Transverse colon (tissue), 4 donors: ENCODE measurements around the gene SNX30. TPM values are rescaled to one million over a fixed set of nuclear protein-coding genes. Genes with fewer than 3 reads are reported as not detected.

Source experiments
- DNase-seq: peaks from one replicate; pipeline ENCODE4 v3.0.0-alpha.2; 2019
- H3K27ac ChIP-seq, 4 donors: fragments of 200-600 bp; sonication (generic); 2 replicates each; pipeline ENCODE4 v1.5.1; 2016 to 2018; ENCODE audit warnings: inconsistent platforms in 4 of 4
- H3K27me3 ChIP-seq: fragments of 200-600 bp; sonication (generic); 2 replicates; pipeline ENCODE4 v1.5.1; 2017; ENCODE audit warnings: inconsistent platforms
- H3K36me3 ChIP-seq, 4 donors: fragments of 200-600 bp; sonication (generic); 2 replicates each; pipeline ENCODE4 v1.5.1; 2017 to 2019; ENCODE audit warnings: inconsistent platforms in 4 of 4
- H3K4me1 ChIP-seq, 4 donors: fragments of 200-600 bp; sonication (generic); 2 replicates each; pipeline ENCODE4 v1.5.1; 2017 to 2020; ENCODE audit warnings: inconsistent platforms in 4 of 4
- H3K4me3 ChIP-seq, 4 donors: fragments of 200-600 bp; sonication (generic); 1 replicate in 1 of 4; 2 replicates in 3 of 4; pipeline versions ENCODE4 v1.5.1 to v1.6.1; 2017 to 2019; ENCODE audit warnings: inconsistent platforms in 4 of 4
- H3K9me3 ChIP-seq, 2 donors: fragments of 200-600 bp; sonication (generic); 2 replicates each; pipeline ENCODE4 v1.5.1; 2017 to 2019; ENCODE audit warnings: inconsistent platforms in 2 of 2
- EP300 ChIP-seq: sonication (generic); formaldehyde crosslinking; IDR thresholded peaks from one replicate; pipeline ENCODE4 v1.6.1; 2017; ENCODE audit warnings: antibody characterized with exemption, low read depth
- POLR2A ChIP-seq: fragments of 450-650 bp; IDR thresholded peaks from one replicate; pipeline ENCODE4 v1.6.1; 2016; ENCODE audit warnings: antibody characterized with exemption, mild to moderate bottlenecking, moderate library complexity
- POLR2AphosphoS5 ChIP-seq, 3 donors: sonication (generic); formaldehyde crosslinking; IDR thresholded peaks; one replicate each; pipeline ENCODE4 v1.6.1; 2016; ENCODE audit warnings: antibody characterized with exemption in 3 of 3
- WGBS, 2 donors: methylation state at CpG; one replicate each; pipeline ENCODE4 v1.1.5; 2018; ENCODE audit warnings: low coverage in 1 of 2; 5-methylcytosine and 5-hydroxymethylcytosine counted together
- in situ Hi-C, 4 donors: fragments of 200-750 bp; cut with MboI; loops; one replicate each; pipeline versions ENCODE4 v1.15.0 to v1.15.1; 2017; ENCODE audit warnings: low sequenced_read_pairs in 3 of 4, low pct_ligation_motif_present in 1 of 4, low pct_unique_long_range_greater_than_20kb in 1 of 4
- intact Hi-C: fragments of 100-400 bp; cut with DNase I; formaldehyde crosslinking; loops from one replicate; pipeline ENCODE4 v1.15.1; 2023; ENCODE audit warnings: low total_unique reads
- total RNA-seq, 4 donors: library from RNA; depleted of rRNA; stranded (reverse); fragments of >200 nt; gene quantifications; one replicate each; pipeline ENCODE4 v1.1.0, GENCODE V29; 2016
- TF ChIP-seq, protein P1 (sequence below), 5 experiments: fragments of 200-600 bp in 3 of 5; fragments of 450-650 bp in 2 of 5; sonication (generic) in 3 of 5; IDR thresholded peaks; 1 replicate in 2 of 5; 2 replicates in 3 of 5; pipeline ENCODE4 v1.5.1; 2016 to 2017; ENCODE audit warnings: antibody characterized with exemption in 5 of 5, inconsistent platforms in 3 of 5, mild to moderate bottlenecking in 2 of 5, moderate library complexity in 1 of 5

Gene SNX30
- total RNA-seq, 4 donors from 2014 or later = 15.7 to 46.4 (median 45.7) TPM

DNA sequence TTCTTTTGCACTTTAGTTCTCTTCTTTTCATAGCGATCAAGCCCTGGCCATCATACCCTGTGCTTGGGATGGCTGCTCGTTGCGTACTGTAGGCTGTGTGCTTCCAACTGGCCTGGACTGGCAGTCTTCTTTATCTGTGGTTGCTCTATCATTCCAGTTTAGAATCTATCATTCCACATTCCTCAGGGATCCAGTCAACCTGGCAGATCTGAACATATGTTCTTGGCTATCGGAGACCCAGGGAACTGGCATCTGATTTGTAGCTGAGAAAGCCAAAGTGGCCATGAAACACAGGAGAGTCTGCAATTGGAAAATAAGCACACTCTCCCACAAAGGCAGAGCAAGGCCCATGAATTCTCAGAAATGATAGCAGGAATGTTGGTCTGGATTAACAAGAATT lies 162.8 kb downstream of the SNX30 start:
- intact Hi-C loops (no loop called here), in situ Hi-C loops (loop anchor here in 2 of 4 donors (25.0 kb wide), 2 partner anchors 199 to 224 kb away; no protein-coding TSS in a partner anchor)
- no peak for DNase-seq
- H3K27ac ChIP-seq = no peak overlapping the region
- H3K36me3 ChIP-seq = no peaks in the 10 kb centered on the region
- no peak overlapping the region for H3K4me3 ChIP-seq
- WGBS, 2 donors = 90% methylated on average over 4 of the region's 4 CpGs; no CpG with 5 or more reads in 1 of the 2 donors
- TF ChIP-seq, protein P1, sequence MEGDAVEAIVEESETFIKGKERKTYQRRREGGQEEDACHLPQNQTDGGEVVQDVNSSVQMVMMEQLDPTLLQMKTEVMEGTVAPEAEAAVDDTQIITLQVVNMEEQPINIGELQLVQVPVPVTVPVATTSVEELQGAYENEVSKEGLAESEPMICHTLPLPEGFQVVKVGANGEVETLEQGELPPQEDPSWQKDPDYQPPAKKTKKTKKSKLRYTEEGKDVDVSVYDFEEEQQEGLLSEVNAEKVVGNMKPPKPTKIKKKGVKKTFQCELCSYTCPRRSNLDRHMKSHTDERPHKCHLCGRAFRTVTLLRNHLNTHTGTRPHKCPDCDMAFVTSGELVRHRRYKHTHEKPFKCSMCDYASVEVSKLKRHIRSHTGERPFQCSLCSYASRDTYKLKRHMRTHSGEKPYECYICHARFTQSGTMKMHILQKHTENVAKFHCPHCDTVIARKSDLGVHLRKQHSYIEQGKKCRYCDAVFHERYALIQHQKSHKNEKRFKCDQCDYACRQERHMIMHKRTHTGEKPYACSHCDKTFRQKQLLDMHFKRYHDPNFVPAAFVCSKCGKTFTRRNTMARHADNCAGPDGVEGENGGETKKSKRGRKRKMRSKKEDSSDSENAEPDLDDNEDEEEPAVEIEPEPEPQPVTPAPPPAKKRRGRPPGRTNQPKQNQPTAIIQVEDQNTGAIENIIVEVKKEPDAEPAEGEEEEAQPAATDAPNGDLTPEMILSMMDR (IDR thresholded peaks at IDR 0.05) = no peak
- no peak for TF ChIP-seq POLR2A
- no peak for TF ChIP-seq EP300
- no peak for TF ChIP-seq POLR2AphosphoS5 (IDR thresholded peaks at IDR 0.05)
- H3K4me1 ChIP-seq = peaks cover 0 to 14% (median 7%) of the 10 kb centered on the region in 4 donors
- no peaks in the 10 kb centered on the region for H3K9me3 ChIP-seq
- H3K27me3 ChIP-seq = no peaks in the 10 kb centered on the region

DNA sequence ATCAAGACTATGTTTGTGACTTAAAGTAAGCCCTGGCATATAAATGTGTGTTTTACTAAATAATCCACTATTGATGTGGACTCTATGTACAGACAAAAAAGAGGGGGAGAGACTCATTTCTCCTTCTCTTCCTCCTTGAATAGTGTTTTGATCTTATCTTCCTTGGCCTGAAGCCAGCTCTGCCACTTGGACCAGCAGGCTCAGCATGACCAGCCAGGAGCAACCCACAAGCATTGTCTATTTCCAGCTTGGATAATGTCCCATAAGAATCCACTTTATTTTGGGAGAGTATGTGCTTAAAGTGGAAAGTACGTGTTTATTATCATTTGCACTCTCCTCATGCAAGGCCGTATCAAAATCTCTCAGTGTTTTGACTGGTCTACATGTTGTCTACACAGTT lies 164.0 kb downstream of the SNX30 start:
- WGBS, 2 donors = 80 to 86% methylated on average over 2 of the region's 2 CpGs
- Histone ChIP-seq H3K4me1 (peaks cover 0 to 17% (median 8%) of the 10 kb centered on the region in 4 donors), H3K9me3 (no peaks in the 10 kb centered on the region), H3K36me3 (no peaks in the 10 kb centered on the region), H3K27ac (no peak overlapping the region), H3K27me3 (no peaks in the 10 kb centered on the region), H3K4me3 (no peak overlapping the region)
- in situ Hi-C loops = loop anchor here in 2 of 4 donors (25.0 kb wide), 2 partner anchors 198 to 223 kb away; no protein-coding TSS in a partner anchor
- TF ChIP-seq EP300 = no peak
- no peak for TF ChIP-seq POLR2AphosphoS5 (IDR thresholded peaks at IDR 0.05)
- TF ChIP-seq POLR2A = no peak
- TF ChIP-seq, protein P1 (IDR thresholded peaks at IDR 0.05) = no peak
- intact Hi-C loops = no loop called here
- no peak for DNase-seq

DNA sequence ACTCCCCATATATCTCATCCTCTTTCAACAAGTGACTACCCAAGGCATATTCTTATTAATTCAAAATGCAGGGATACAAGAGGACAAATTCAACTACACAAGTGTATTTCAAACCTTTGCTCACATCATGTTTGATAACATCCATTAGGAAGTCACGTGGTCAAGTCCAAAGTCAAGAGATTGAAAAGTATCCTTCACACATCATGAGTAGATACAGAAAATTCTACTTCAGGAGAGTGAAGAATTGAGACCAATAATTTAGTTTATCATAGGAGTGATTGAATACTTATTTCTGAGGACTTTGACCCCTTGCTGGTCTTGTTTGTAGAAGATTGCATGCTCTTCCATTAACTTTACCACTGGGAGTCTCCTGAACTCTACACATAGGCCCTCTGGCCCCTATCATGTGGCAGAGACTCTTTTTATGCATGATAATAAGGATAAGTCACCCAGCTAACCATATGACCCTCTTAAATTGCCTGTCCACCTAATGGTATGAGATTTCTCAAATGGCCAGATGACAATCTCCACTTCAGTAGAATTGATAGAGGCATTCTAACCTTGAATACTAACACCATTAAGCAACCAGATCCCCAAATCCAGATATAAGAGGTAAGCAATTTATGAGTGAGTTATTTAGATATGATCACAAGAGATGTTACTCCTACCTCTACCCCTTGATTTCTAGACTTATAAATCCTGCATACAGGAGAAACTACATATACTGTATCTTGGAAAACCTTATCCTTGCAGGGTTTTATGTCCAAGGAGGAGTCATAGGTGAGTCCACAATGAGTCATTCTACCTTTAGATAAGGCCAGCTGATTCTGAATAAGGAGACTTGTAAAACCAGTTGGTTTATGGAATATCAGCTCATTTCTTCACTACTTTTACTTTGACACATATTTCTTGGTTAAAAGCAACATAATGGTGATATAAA lies 166.8 kb downstream of the SNX30 start:
- WGBS, 2 donors = 45 to 63% methylated on average over 1 of the region's 1 CpG
- in situ Hi-C loops (loop anchor here in 2 of 4 donors (25.0 kb wide), 2 partner anchors 195 to 220 kb away; no protein-coding TSS in a partner anchor), intact Hi-C loops (no loop called here)
- Histone ChIP-seq H3K9me3 (no peaks in the 10 kb centered on the region), H3K4me3 (no peak overlapping the region), H3K36me3 (no peaks in the 10 kb centered on the region), H3K27me3 (no peaks in the 10 kb centered on the region), H3K4me1 (peaks cover 0 to 17% (median 8%) of the 10 kb centered on the region in 4 donors), H3K27ac (peak overlapping the region; percentile 4 to 66 (median 42))
- TF ChIP-seq POLR2A (no peak), POLR2AphosphoS5 (IDR thresholded peaks at IDR 0.05) (peak in 1 of 3 donors; percentile 50)
- DNase-seq = no peak

DNA sequence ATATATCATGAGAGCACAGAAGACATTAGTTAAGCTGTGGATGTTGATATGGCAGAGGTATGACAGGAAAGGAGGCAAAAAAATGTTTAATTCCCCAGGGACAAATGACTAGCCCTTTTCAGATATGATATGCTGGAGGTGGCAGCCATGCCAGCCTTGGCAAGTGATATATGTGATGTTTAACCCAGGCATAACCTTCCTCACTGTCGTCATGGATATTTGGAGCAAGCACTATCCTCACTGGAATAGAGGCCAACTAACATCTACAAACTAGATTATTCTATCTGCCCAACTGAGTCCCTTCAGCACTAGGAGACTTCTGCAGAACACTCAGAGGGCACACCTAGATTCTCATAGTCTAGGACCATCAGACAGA lies 167.4 kb downstream of the SNX30 start:
- intact Hi-C loops = no loop called here
- Histone ChIP-seq H3K27me3 (no peaks in the 10 kb centered on the region), H3K4me3 (no peak overlapping the region), H3K27ac (peak overlapping the region; percentile 4 to 66 (median 42)), H3K4me1 (peaks cover 0 to 17% (median 8%) of the 10 kb centered on the region in 4 donors), H3K9me3 (no peaks in the 10 kb centered on the region), H3K36me3 (no peaks in the 10 kb centered on the region)
- in situ Hi-C loops = loop anchor here in 2 of 4 donors (25.0 kb wide), 2 partner anchors 194 to 219 kb away; no protein-coding TSS in a partner anchor
- no peak for TF ChIP-seq POLR2A
- TF ChIP-seq EP300 = no peak
- TF ChIP-seq, protein P1 (IDR thresholded peaks at IDR 0.05) = no peak
- WGBS, 2 donors = 20 to 50% methylated on average over 1 of the region's 1 CpG
- DNase-seq = no peak
